K562 (cell line): Measurements from ENCODE around the gene RABGAP1L. TPM values are rescaled to one million over a fixed set of nuclear protein-coding genes. Genes with fewer than 3 reads are reported as not detected.

ENCODE experiments used
- AFF4 ChIP-seq: sonication (generic); formaldehyde crosslinking; IDR thresholded peaks from 2 replicates; pipeline ENCODE4 v1.8.0; 2023; ENCODE audit warnings: mild to moderate bottlenecking, missing genetic modification reagents
- ARHGAP35 ChIP-seq: fragments of 450-650 bp; IDR thresholded peaks from 2 replicates; pipeline ENCODE4 v1.6.1; 2018; ENCODE audit not compliant: partially characterized antibody
- ATF7 ChIP-seq: fragments of 450-650 bp; IDR thresholded peaks from 2 replicates; pipeline ENCODE4 v1.7.1; 2014; ENCODE audit warnings: mild to moderate bottlenecking, moderate library complexity
- DIDO1 ChIP-seq: fragments of 450-650 bp; IDR thresholded peaks from 2 replicates; pipeline ENCODE4 v1.6.1; 2016; ENCODE audit warnings: low read depth, missing biosample characterization, missing genetic modification characterization
- EP400 ChIP-seq: fragments of 450-650 bp; IDR thresholded peaks from 2 replicates; pipeline ENCODE4 v1.6.1; 2017; ENCODE audit warnings: antibody characterized with exemption, mild to moderate bottlenecking, moderate library complexity
- GATA2 ChIP-seq: sonication (generic); formaldehyde crosslinking; IDR thresholded peaks from 2 replicates; pipeline ENCODE4 v1.4.0; 2020; ENCODE audit warnings: mild to moderate bottlenecking, missing genetic modification reagents
- HDAC2 ChIP-seq: fragments of 450-650 bp; IDR thresholded peaks from 2 replicates; pipeline ENCODE4 v1.6.1; 2016; ENCODE audit warnings: mild to moderate bottlenecking
- ILF3 ChIP-seq: fragments of 450-650 bp; IDR thresholded peaks from 2 replicates; pipeline ENCODE4 v1.6.1; 2018; ENCODE audit warnings: antibody characterized with exemption, mild to moderate bottlenecking, moderate library complexity, borderline replicate concordance
- MAFG ChIP-seq: fragments of 450-650 bp; conservative IDR thresholded peaks from 2 replicates; pipeline ENCODE4 v1.6.1; 2016; ENCODE audit warnings: missing genetic modification characterization, missing compliant biosample characterization
- NFIC ChIP-seq: fragments of 450-650 bp; IDR thresholded peaks from 2 replicates; pipeline ENCODE4 v1.6.1; 2017; ENCODE audit warnings: mild to moderate bottlenecking, inconsistent platforms
- NR0B1 ChIP-seq: fragments of 450-650 bp; IDR thresholded peaks from one replicate; pipeline ENCODE4 v1.6.1; 2018; ENCODE audit warnings: mild to moderate bottlenecking, moderate library complexity; ENCODE audit not compliant: partially characterized antibody
- PTTG1 ChIP-seq: fragments of 450-650 bp; IDR thresholded peaks from 2 replicates; pipeline ENCODE4 v1.6.1; 2016; ENCODE audit warnings: low read depth, mild to moderate bottlenecking, missing genetic modification characterization, missing compliant biosample characterization
- RUNX1 ChIP-seq: sonication (generic); IDR thresholded peaks from 2 replicates; pipeline ENCODE4 v1.6.1; 2016; ENCODE audit warnings: antibody characterized with exemption, low read depth
- SMAD2 ChIP-seq: fragments of 150-350 bp; IDR thresholded peaks from 2 replicates; pipeline ENCODE4 v1.6.1; 2014; ENCODE audit warnings: low read depth, mild to moderate bottlenecking, low read length
- SNIP1 ChIP-seq: fragments of 450-650 bp; IDR thresholded peaks from 2 replicates; pipeline ENCODE4 v1.7.1; 2017; ENCODE audit warnings: low read depth, mild to moderate bottlenecking
- SP2 ChIP-seq: IDR thresholded peaks from 2 replicates; pipeline ENCODE4 v1.6.1; 2011; ENCODE audit warnings: mild to moderate bottlenecking, low read depth, low read length, moderate library complexity; ENCODE audit not compliant: poor library complexity, severe bottlenecking; ENCODE audit errors: extremely low read depth
- SREBF1 ChIP-seq: fragments of 150-350 bp; IDR thresholded peaks from 2 replicates; pipeline ENCODE4 v1.6.1; 2014; ENCODE audit warnings: antibody characterized with exemption, low read depth, low read length, borderline replicate concordance
- STAT5A ChIP-seq: IDR thresholded peaks from 2 replicates; pipeline ENCODE4 v1.6.1; 2012; ENCODE audit warnings: low read length, inconsistent platforms, borderline replicate concordance
- STAT6 ChIP-seq: sonication (generic); formaldehyde crosslinking; IDR thresholded peaks from 2 replicates; pipeline ENCODE4 v1.8.1; 2023; ENCODE audit warnings: mild to moderate bottlenecking, missing genetic modification reagents
- ZNF121 ChIP-seq: sonication (generic); formaldehyde crosslinking; conservative IDR thresholded peaks from 2 replicates; pipeline ENCODE4 v1.8.0; 2022; ENCODE audit warnings: missing genetic modification reagents
- ZNF197 ChIP-seq: fragments of 200-800 bp; sonication (Bioruptor generic); IDR thresholded peaks from 2 replicates; pipeline ENCODE4 v1.6.1; 2016; ENCODE audit warnings: low read depth, missing genetic modification characterization, missing compliant biosample characterization
- ZNF263 ChIP-seq: sonication (generic); formaldehyde crosslinking; IDR thresholded peaks from 2 replicates; pipeline ENCODE4 v1.8.0; 2022; ENCODE audit warnings: mild to moderate bottlenecking, missing genetic modification reagents, borderline replicate concordance
- polyA plus RNA-seq, 8 experiments: library from polyadenylated mRNA; depleted of rRNA in 4 of 8; stranded (reverse) in 5 of 8; unstranded in 3 of 8; fragments of >200 nt; fragmentation: Nextera tagmentation in 2 of 8; fragmentation: Illumina TruSeq in 1 of 8; extraction: Ambion mirVana in 2 of 8; extraction: Trizol in 1 of 8; gene quantifications; 2 replicates each; pipeline versions ENCODE4 v1.2.1 to v1.2.3, GENCODE V29; 2011 to 2014; ENCODE audit warnings: inconsistent platforms in 1 of 8, missing spikeins in 1 of 8
- total RNA-seq, 7 experiments: library from RNA; depleted of rRNA in 6 of 7; stranded (reverse); fragments of >200 nt in 6 of 7; fragmentation: Illumina TruSeq in 2 of 7; extraction: Trizol in 2 of 7; gene quantifications; 2 replicates each; pipeline versions ENCODE4 v1.2.1 to v1.2.3, GENCODE V29; 2011 to 2021; ENCODE audit warnings: low replicate concordance in 1 of 7

RABGAP1L gene
- total and polyA plus RNA-seq, 9 of the 15 experiments (the other 6 are each of a cell fraction or from before 2014, with no cell fraction given), result 16.5 to 44.9 (median 26.7) TPM

- no peak for TF ChIP-seq AFF4 (CRISPR knock-in tag)
- TF ChIP-seq SNIP1, result no peak
- peak; percentile 48 for TF ChIP-seq STAT5A
- 0 out of 2 replicates have a peak, but pooled peaks have one; percentile 41 for TF ChIP-seq HDAC2
- TF ChIP-seq EP400, result no peak
- TF ChIP-seq PTTG1 (tag), result no peak
- TF ChIP-seq ATF7, result peak; percentile 53; the same call in 1 of the 2 replicates
- no peak for TF ChIP-seq ZNF121 (CRISPR knock-in tag)
- peak; percentile 30 for TF ChIP-seq NFIC
- no peak for TF ChIP-seq NR0B1
- no peak for TF ChIP-seq ARHGAP35
- no peak for TF ChIP-seq ZNF263 (CRISPR knock-in tag)
- TF ChIP-seq DIDO1 (tag), result no peak
- TF ChIP-seq STAT6 (CRISPR knock-in tag), result no peak
- no peak for TF ChIP-seq RUNX1
- TF ChIP-seq SP2, result no peak
- no peak for TF ChIP-seq SREBF1
- 0 out of 2 replicates have a peak, but pooled peaks have one; percentile 18 for TF ChIP-seq ZNF197 (CRISPR knock-in tag)
- no peak for TF ChIP-seq SMAD2
- TF ChIP-seq MAFG, result no peak; the same call in 1 of the 2 replicates
- TF ChIP-seq GATA2 (CRISPR knock-in tag), result peak; percentile 66
- no peak for TF ChIP-seq ILF3
Observed at GRCh38 chr1:174964261-174964971, 805.1 kb downstream of the RABGAP1L start (continued).
